ENCODE results near the gene SUDS3.
A peak's percentile ranks its signal among the peaks of the same experiment; 100 is the strongest.

SUDS3 gene

DNA sequence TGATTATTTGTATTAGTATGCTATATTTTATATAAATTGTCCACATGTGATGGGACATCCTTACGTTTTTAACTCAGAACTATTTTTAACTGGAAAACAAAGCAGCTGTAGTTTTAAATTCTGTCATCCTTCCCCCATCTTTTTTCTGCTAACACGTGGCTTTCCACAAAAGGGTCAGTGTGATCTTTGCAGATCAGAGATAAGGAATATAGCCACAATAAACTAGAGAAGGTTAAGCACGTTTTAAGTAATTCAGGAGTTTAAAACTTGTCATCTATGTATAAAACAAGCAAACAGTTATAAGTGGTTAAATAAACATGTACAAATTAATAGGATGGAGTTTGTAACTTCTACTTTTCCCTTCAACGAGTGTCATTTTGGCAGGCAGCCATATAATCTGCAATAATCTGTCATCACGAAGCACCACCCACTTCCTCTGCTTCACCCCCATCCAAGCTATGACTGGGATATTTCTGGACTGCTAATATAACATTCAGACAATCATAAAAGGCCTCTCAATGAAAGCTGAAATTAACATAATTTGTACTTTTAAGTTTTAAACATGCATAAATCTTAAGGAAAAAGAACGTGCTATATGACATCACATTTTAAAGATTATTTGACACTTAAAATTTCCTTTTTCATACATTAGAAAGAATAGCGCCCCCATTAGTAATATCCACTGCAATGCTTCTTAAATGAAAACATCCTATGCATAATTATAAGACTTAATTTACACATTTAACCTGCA is 18.9 kb upstream of the SUDS3 start:
- DNase-seq (ENCODE audit: low read depth): no peak

DNA sequence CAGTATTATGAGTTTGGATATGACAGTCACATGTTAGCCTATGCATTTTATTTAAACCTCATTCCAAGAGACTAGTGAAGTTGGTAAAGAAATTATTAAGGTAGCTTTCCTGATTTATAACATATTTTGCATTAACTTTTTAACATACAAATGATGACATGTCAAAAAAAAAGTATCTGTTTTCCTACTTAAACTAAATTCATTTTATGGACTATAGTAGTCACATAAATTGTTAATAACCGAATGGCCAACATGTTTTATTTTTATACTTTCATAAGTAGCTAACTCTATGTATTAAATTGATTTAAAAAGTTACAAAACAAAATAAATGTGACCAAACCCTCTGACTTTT is 18.4 kb upstream of the SUDS3 start:
- DNase-seq (ENCODE audit: low read depth): no peak

DNA sequence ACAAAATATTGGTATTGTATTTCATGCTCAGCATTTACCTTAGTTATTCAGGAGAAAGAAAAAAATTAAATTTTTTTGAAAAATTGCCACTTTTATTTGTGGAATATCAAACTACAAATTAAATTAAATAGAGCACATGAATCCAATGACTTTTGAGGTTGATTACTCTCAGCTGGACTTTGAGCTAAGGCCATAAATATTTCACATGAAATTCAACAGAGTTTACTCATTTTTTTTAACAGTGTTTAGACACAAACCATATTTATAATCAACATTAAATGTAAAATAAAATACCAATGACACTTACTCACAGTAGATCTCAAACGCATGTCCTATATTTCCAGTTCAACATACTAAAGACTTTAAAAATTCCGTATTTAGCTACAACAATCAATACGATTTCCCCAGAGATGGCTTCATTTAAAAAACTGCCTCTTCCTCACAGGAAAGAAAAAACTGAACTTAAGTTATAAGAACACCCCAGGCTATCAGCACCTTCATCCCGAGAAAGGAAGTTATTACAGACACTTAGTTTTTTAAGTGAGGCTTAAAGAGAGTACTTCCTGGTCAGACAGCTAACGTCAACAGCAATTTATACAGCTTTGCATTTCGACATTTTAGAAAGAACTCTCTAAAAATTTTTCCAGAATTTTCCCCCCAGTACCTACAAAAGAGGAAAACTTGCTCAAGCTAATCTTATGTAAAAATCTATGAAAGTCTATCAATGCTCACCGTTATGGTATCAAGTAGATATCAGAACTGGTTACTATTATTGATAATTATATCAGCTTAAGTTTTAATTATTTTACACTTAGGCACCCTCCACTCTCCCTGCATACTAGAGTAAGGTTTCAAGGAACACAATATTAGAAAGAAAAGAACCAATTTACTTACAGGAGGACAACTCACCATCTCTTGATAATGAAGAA is 17.5 kb upstream of the SUDS3 start:
- no peak for DNase-seq (ENCODE audit: low read depth)

DNA sequence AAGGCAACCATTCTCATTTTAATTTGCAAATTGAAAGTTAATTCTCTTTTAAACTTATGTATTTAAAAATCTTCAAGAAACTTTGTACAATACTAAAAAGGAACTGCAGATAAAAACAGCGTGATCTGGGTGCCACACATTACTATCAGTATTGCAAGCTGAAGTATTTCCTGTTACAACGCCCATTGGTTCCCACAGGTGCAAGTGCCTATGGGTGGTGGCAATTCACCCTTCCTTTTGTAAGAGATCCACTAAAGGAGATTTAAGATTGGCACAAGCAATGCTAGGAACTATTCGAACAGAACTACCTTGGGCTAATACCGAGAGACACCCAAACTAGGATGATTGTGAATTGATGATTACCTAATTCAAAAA is 16.8 kb upstream of the SUDS3 start:
- DNase-seq (ENCODE audit: low read depth): no peak

DNA sequence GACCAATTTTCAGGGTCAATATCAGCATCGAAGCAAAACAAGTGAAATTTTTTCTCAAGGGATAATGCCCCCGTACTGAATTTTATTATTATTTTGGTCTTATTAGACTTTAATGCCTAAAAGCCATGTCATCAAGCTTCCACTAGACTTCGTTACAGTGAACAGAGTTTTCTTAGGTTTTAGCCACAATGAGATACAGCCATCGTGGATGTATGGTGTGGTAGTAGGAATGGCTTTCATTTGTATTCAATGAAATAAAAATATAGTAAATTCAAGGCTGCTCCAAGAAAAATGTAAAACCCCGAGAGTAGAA is 15.3 kb upstream of the SUDS3 start:
- DNase-seq (ENCODE audit: low read depth): no peak

DNA sequence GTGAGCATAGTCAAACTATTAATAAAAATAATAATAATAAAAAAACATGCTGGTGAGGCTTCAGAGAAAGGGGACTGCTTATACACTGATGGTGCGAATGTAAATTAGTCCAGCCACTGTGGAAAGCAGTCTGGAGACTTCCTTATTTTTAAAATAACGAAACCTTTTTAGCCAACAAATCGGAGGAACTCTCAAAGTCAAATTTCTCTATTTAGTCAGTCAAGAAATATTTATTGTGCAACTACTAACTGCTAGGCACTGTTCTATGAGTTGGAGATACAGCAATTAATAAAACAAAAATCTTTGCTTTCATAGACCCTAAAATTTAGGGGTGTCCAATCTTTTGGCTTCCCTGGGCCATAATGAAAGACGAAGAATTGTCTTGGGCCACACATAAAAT is 14.5 kb upstream of the SUDS3 start:
- DNase-seq (ENCODE audit: low read depth): no peak

DNA sequence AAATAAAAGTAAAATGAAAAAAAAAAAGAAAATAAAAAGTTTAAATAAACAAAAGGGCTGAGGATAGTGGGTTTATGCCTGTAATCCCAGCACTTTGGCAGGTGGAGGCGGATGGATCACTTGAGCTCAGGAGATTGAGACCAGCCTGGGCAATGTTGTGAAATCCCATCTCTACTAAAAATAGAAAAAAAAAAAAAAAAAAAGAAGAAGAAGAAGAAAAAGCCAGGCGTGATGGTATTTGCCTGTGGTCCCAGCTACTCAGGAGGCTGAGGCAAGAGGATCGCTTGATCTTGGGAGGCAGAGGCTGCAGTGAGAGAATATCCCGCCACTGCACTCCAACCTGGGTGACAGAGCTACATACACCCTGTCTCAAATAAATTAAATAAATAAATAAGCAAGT is 7.5 kb upstream of the SUDS3 start:
- DNase-seq (ENCODE audit: low read depth): no peak

DNA sequence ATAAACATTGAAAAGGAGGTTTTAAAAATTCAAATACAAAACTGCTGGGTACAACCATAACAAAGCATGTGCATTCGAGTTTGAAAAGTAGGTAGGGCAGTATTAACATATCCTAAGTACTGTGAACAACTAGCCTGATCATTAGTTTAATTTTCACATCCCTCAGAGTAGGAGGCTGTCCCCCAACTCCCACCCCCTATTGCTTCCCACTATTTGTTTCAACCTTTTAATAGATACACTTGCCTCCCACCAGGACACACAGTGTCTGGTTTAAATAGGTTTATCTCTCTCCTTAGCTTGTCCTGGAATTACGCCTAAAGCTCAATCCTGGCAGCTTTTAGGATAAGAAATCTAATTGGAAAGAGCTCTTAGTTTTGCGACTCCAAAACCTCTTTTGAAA is 5.8 kb upstream of the SUDS3 start:
- no peak for DNase-seq (ENCODE audit: low read depth)

DNA sequence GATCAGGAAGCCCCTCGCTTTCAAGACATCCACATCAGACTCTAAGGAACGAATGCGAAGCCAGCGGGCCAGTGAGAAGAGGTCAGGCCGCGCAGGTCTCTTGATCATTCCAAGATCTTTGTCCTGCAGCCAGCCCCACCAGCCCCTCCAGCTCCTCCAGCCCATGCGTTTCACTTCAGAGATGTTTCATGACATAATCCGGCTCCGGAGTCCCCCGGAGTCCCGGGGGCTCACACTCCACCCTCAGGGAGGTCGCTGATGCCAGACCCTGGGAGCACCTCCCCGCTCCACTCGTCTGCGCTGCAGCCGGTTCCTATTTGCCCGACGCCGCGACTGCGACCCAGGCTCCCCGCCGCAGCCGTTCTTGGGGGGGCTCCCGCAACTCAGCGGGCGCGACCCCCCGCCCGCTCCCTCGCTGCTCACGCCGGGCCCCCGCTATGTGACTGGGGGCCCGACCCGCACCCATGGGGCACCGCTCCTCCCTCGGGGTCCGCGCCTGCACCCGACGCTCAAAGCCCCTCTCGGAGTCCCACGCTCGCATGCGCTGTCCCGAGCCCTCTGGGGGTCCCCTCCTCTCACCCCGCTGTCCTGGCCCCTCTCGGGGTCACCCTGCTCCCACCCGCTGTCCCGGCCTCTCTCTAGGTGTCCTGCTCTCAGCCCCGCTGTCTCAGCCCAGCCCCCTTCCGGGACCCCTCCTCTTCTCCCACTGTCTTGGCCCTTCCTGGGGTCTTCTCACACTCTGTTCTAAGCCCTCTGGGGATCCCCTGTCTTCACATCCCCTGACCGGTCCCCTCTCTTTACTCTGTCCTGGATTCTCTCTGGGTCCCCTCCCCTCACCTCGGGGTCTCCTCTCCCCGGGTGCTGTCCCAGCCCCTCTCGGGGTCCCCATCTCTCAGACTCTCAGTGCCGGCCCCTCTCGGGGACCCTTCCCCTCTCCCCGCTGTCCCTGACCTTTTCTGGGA is 4.8 kb upstream of the SUDS3 start:
- DNase-seq (ENCODE audit: low read depth): no peak

DNA sequence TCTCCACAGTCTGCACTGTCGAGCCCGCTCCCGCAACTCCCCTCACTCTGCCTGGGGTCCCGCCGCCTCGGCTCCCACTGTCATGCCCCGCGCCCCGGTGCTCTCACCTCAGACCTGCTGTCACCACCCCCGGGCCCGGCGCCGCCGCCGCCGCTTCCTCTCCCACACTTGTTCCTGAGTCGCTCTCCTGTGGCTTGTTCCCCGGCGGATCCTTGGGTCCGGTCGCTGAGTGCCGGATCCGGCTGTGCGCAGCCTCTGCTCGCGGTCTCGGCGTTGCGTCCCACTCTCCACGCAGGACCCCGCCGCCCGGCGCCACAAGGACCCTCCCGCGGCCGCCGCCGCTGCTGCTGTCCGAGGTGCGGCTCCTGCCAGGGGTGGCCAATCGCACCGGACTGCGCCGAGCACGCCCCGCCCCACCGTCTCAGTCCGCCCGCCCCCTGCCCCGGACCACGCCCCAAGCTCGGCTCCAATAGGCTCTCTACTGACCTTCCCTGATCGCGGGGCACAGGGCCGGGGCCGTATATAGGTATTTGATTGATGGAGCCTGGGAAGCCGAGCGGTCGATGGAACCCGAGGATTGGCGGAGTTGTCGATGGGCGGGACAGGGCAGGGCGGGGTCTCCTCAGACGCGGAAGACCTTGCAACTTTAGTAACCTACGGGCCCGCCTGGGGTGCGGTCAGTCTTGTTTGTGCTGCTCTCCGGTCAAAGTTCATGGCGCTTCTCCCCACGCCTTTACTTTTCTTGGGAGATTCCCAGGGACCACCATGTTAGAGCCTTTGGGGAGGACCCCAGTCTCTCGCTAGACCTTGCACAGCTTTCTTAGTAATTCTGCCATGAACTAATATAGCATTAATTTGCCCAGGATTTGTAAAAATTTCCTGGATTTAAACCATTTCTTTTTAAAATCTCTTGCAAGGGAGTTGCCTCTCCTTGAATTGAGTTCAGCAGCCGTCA is 3.5 kb upstream of the SUDS3 start, which contains the start of gene TAOK3:
TAOK3 (minus strand) TSS at position 367 of the 955 bp plus-strand sequence. CDS start 117,340 bp downstream, outside the sequence.
- peak; percentile 86 for DNase-seq (ENCODE audit: low read depth)

DNA sequence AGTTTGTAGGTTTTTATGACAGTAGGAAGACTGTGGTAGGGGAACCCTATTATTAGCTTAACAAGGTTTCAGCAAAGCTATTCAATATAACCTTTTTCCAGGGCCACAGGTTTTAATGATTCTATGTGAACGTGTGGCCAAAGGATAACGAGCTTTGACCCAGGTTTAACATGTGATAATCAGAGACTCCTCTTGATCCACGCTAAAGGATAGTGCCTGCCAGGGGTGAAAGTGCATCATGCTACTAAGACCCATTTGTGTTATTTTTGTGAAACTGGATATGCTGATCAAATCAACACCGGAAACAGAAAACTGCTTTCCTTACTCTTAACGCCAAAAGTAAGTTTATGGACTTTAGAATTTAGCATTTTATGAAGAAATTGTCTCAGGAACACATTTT is 2.7 kb upstream of the SUDS3 start:
- no peak for DNase-seq (ENCODE audit: low read depth)

DNA sequence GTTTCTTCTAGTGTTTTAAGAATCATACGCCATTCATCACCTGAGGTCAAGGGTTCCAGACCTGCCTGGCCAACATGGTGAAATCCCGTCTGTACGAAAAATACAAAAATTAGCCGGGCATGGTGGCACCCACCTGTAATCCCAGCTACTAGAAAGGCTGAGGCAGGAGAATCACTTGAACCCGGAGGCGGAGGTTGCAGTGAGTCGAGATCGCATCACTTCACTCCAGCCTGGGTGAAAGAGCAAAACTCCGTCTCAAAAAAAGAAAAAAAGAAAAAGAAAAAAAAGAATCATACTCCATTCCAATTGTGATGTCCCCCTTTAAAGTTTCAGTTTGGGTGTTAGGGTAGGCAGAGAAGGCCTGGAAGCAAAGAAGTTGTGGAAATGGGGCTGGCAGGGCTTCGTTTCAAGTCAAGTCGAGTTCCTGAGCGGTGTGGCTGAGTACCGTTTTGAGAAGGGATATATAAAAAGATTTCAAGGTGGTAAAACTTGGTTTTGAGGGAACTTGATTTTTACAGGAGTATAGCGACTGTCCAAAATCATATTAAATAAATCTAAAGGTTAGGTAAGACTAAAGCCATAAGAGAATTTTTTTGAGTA is 2.1 kb upstream of the SUDS3 start:
- no peak for DNase-seq (ENCODE audit: low read depth)

DNA sequence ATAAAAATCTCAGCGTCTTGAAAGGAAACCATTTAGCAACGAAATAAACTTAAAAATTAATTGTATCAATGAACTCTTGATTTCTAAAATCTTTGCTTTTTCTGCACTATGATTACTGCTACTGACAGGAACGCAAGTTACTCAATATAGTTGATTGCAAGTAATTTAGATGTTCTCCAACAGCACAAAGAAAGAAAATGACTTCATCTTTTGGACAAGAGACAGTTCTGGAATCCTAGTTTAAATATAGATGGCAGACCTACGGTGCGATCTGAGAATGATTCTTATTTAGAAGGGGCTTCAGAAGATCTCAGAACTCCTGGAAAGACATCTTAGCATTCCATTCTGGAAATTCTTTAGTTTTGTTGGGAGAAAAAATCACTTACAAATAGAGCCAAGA is 1.4 kb upstream of the SUDS3 start:
- DNase-seq (ENCODE audit: low read depth): no peak

DNA sequence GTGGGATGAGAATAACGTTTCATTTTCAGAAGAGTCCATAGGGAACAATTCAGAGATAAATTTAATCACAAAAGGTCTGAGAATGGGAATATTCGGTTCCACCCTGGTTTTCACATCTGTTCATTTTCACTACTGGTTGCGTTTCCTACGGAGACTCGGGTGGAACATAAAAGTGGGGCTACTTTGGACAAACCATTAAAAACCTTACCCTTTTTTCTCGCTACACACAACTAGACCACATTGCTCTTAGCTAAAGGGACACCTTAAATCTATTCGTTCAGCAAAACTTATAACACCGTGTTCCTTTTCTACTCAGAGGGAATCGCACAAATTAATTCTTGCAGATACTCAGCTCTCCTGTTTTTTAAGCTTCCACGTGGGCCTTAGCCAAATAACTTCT is 1.0 kb upstream of the SUDS3 start:
- no peak for DNase-seq (ENCODE audit: low read depth)

DNA sequence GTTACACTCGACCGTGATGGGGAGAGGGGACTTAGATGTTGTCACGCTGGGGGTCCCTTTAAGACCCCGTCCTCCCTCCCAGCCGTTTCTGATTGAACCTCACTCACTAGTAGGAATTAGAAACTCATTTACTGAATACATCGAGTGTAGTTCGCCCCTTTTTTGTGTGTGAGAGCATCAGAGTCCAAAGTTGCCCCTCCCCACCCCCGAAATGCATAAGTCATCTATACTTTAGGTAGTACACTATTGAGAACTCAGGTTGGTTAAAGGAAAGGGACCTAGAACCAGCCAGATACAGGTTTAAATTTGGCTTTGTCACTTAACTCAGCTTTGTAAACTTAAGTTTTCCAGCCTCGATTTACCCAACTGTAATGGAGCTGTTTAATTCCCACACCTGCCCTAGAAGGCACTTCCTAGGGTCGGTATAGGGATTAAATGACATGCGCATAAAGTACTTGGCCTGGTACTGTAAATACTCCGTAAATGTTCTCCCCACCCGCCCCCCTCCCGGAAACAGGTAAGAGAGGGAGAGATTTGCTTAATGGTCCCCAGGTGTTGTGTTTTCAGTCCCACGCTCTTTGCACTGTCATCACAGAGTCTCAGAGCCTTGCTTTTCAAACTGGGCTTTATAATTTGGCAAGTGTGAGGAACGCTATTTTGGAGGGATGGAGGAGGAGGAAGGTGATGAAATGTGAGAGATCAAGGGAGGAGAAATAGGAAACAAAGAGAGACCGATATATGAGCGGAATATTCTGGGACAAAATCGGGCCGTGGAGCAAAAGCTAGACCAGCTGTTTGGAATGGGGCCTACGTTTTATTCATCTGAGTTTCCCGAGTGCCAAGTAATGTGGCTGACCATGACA is 897 bp downstream of the SUDS3 start:
- no peak for DNase-seq (ENCODE audit: low read depth)

DNA sequence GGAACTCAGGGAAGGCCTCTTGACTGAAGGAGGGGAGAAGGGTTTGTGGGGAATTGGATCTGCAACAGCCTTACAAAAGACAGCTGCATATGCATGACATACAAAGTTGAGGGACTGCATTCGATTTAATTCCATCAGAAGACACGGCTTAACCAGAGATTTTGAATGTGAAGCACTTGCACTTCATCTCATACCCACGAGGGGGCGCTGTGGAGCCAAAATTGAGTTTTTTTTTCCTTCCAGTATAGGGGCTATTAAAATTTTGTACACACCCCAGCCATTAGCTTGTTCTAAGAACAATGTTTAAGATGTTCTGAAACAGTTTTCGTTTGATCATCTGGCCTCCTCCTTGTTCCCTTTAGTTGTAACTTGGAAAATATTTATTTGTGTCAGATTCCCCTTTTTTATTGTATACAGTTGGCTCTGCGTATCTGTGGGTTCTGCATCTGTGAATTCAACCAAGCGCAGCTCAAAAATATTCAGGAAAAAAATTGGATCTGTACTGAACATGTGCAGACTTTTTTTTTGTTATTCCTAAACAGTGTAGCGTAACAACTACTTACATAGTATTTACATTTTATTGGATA is 1.6 kb downstream of the SUDS3 start:
- peak; percentile 65 for DNase-seq (ENCODE audit: low read depth)

DNA sequence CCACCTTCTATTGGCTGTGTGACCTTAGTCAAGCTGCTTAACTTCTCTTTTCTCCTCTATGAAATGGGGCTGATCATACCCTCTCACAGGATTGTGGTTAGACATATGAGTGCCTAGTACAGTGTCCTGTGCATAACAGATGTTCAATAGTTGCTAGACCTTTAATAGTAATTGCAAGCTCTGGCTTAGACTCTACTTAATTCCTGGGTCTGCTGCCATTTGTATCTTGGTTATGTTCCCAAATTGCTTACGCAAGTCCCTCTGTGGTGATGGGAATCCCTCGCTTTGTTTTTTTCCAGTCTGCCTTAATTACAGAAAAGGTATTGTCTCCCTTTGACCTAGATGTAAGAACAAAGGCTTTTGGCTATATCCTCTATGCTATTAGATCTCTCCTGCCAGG is 15.1 kb downstream of the SUDS3 start:
- DNase-seq (ENCODE audit: low read depth): no peak

DNA sequence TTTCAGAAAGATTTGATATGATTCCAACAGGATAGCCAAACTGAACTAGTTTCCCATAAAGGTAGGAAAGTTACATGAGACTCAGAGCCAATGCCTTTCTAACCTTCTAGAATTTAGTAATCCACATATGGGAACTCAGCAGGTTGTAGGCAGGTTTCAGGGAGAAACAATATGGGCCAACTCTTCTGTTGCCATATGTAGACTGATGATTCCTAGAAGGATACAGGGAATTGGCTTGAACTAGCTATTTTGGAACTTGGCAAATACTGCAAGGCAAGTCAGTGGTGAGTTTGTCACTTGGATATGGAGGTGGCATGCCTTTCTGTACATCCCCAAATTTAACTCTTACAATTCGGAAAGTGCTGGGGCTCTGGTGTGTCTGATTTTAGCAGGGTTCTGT is 15.5 kb downstream of the SUDS3 start:
- DNase-seq (ENCODE audit: low read depth): no peak

DNA sequence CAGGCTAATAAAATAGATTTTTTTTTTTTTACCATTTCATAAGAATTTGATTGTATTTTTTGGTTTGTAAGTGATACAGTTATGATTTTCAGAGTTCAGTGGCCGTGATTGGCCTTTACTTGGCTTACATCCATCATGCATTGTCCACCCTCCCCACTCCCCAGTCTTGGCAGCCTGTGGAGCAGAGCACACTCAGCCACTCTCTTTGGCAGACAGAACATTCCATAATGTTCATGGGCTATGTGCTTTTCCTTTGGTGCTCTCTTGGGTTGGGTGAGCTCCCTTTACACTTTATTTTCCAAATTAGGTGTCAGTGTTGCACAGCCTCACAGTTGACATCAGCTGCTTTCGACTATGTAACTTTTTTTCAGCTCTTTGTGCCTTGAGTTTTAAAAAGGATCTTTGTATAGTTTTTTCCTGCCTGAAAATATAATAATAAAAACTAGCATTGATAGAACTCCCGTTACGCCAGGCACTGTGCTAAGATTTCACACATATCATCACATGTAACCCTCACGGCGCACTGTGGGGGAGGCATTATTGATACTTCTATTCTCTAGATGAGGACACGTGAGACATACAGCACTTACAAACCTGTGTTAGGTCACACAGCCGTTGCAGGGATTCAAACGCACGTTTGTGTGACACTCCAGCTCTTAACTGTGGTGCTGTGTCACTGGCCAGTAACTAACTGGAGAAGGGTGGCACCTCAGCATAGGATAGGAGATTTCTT is 21.5 kb downstream of the SUDS3 start:
- DNase-seq (ENCODE audit: low read depth): no peak

Measured in stimulated activated CD8-positive, alpha-beta memory T cell treated with anti-CD3 and anti-CD28 coated beads, Interleukin-15, amount 100 ng/mL, for 24 hours (primary cell).